Measurements from ENCODE around the gene PPM1K.

GRCh38 chr4:88320224-88320779 lies 35.9 kb upstream of the PPM1K start:
- TF ChIP-seq, protein P1, sequence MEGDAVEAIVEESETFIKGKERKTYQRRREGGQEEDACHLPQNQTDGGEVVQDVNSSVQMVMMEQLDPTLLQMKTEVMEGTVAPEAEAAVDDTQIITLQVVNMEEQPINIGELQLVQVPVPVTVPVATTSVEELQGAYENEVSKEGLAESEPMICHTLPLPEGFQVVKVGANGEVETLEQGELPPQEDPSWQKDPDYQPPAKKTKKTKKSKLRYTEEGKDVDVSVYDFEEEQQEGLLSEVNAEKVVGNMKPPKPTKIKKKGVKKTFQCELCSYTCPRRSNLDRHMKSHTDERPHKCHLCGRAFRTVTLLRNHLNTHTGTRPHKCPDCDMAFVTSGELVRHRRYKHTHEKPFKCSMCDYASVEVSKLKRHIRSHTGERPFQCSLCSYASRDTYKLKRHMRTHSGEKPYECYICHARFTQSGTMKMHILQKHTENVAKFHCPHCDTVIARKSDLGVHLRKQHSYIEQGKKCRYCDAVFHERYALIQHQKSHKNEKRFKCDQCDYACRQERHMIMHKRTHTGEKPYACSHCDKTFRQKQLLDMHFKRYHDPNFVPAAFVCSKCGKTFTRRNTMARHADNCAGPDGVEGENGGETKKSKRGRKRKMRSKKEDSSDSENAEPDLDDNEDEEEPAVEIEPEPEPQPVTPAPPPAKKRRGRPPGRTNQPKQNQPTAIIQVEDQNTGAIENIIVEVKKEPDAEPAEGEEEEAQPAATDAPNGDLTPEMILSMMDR (IDR thresholded peaks at IDR 0.05 in 8 of 11, conservative IDR thresholded peaks at IDR 0.05 in 3 of 11), result no peak
- no peak for TF ChIP-seq POLR2AphosphoS5 (IDR thresholded peaks at IDR 0.05)
- no peak for TF ChIP-seq POLR2A (IDR thresholded peaks at IDR 0.05)
